Activated CD4-positive, alpha-beta T cell treated with anti-CD3 and anti-CD28 coated beads, Interleukin-2, amount 50 U/mL, for 4 hours (primary cell): ENCODE measurements around the gene MCIDAS.

Experiments used
- DNase-seq, 2 experiments: peaks; one replicate each; pipeline ENCODE4 v3.0.0-alpha.2; 2020

MCIDAS gene

DNA sequence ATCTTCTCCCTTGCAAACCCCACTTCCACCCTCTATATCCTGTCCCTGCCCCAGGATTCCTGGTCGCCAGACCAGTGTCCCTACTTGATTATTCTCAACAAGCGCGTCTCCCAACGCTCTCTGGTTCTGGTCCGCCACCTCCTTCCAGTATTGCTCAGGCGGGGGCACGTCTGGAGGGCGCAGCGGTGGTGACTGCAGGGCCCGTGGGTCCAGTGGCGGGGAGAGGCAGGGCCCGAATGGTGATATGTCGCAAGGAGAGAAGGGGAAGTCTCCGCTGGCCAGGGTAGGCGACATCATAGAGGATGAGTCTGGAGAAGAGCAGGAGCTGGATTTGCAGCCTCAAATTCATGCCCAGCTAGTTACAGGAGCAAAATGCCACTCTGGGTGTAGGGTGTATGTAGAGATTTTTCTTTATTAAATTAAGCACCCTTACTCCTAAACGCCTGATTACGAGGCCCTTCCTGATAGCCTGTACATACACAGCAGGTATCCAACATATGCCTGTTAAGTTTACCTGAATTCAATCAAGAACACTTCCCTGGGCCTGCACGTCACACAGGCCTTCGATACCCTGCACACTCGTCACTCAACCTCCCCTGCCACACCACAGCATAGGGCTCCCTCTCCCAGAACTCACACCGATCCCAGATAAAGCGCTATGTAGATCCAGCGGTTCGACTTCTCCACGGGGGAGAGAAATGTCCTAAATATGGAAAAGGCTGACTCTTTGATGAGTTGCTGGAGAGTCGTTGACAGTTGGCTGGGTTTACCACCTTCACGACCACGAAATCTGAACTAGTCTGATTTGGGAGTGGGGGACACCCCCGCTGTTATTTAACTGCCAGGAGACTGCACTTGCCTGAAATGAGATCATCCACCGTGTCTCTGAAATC is 4.8 kb downstream of the MCIDAS start:
- DNase-seq: no peak

DNA sequence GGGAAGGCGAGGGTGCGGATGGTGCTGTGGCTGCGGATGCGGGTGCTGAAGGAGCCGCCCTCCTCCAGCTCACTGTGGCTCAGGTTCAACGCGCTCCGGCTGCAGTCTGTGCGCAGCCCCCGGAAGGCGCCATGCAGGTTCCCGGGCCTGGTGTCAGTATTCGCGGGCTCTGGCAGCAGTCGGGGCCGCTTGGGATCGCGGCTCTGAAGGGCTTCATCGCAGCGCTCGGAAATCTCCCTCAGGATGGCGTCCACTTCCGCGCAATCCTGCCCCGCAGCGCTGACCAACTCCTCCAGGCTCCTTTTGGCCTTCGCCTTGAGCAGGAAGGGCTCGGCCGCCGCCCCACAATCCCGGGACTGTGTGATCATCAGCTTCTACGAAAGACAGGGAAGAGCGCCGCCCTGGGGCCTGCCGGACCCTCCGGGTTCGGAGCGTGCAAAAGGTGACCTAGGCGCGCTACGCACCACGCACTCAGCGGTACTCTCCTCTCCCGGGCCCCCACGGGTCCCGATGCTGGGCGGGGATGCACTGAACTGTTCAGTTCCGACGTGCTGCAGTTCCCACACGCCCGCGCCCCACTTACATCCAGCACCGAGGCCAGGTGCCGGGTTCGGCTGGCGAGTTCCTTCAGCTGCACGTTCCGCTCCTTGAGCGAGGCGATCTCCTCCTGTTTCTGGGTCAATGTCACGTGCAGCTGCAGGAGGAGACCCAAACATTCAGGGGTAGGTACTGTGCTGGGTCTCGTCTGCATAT is 6.5 kb downstream of the MCIDAS start:
- DNase-seq: no peak

DNA sequence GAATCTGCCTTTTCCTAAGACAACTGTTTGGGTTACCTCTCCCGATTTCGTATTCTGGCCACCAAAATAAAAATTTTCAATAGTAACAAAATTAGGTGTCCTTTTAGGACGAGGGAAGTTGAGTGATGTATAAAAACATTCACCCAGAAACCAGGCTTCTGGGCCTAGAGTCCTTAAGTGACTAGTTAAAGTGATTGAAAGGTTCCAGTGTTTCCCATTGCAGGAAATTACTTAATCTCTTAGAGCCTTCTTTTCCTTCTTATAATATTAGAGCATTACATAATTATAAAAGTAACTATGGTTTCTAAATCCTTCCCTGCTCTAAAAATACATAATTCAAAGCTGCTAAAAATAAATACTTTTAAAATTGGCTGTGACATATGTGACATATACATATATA is 7.3 kb downstream of the MCIDAS start:
- DNase-seq: no peak

DNA sequence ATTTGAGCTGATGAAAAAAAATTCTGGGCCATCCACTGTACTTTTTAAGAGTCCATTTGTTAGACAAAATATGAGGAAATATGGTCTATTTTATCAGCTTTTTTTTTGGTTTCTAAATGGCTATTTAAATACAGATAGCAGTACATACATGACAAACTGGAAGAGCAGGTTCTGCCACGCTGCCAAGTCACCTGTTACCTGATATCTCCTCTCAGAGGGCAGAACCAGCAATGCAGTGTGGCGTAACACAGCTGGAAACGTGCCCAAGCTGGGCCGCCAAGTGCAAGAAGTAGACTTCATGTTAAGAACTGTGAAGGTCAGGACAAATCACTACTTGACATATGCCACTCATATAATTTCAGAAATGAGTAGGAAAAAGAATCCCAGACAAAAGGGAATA is 8.1 kb downstream of the MCIDAS start:
- no peak for DNase-seq

DNA sequence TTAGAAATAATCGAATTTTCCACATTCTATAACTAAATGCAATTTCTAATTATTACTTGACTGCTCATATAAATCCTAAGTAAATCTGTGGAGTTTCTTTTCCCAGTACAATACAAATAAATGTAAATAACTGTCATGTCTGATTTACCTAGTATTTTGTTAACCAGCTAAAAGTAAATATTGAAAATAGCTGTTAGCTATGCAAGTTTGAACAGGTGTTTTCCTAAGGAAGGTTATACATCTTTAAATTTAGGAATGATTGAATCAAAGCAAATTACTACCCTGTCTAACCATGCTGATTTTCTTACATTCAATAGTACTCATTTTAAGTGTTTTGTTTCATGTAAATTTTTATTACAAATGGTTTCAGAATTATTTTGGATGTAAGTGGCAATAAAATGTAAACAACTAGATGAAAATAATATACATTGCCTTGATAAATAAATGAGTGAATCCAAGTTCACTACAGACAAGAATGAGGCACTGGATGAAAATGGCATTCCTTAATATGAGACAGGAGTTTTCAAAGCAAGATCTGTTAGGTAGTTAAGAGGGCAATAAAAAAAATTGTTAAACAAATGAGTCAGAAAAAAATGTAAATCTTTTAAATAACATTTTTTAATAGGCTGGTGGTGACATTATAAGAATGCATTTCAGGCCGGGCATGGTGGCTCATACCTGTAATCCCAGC is 15.8 kb downstream of the MCIDAS start:
- no peak for DNase-seq

DNA sequence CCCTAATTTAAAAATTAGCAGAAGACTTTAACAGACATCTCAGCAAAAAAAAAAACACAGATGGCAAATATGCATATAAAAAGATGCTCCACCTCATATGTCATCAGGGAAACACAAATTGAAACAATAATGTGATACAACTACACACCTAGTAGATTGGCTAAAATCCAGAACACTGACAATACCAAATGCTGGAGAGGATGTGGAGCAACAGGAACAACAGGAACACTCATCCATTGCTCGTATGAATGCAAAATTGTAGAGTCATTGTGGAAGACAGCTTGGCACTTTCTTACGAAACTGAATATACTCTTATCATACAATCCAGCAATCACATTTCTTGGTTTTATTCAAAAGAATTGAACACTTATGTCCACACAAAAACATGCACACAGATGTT is 22.1 kb downstream of the MCIDAS start:
- no peak for DNase-seq

DNA sequence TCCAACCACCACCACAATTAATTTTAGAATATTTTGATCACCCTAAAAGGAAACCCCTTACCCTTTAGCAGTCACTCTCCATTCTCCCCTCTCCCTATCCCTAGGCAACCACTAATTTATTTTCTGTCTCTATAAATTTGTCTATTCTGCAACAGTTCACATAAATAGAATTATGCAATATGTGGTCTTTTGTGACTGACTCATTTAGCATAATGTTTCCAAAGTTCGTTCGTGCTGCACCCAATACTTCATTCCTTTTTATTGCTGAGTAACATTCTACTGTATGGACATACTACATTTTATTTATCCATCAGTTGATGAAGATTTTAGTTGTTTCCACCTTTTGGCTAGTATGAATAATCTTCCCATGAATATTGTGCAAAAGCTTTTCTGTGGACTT is 36.0 kb downstream of the MCIDAS start:
- DNase-seq: no peak

DNA sequence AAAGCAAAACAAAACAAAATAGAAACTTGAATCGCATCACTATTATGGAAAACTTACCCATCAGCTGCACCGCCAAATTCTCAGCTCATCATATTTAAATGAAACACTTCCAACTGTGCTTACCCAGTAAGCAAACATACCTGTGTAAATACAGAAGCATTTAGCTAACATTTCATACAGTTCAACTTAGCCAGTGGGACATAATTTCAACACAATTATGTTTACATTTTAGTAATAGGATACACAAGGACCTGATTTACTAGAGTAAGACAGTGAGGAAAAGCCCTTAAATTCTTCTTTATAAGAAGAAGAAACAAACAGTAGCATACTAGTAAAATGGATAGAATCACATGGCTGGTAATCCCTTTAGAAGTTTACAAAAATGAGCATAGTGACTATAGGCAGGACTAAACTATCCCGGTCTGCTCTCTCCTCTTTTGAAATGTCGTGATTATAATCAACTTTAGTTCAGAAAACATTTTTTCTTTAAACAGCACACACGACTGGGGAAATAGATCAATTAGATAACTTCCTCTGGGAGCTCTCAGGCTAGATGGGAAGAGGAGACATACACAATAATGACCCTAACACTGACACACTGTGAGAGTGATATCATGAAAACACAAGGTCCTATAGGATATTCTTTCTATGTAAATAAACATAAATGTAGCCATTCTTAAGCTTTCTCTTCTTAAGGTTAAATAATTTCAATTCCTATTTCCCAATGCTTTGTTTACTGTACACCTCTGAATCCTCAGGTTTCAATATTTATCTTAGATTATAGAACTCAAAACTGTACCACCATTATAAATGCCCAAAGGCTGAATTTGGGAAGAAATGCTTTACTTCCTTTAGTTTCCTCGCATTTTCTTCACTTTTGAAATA is 38.2 kb downstream of the MCIDAS start:
- DNase-seq: no peak

DNA sequence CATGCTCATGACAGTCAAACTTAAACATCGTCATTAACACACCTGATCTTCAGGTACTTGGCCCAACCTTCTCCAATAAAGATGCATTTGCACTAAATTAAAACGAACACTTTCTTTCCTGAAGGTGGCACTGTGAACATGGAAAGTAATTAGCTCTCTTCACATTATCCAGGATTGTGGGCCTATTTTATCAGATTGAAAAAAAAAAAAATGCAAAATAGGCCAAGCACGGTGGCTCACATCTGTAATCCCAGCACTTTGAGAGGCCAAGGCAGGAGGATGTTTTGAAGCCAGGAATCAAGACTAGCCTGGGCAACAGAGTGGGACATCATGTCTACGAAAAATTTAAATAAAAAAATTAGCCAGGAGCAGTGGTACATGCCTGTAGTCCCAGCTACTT is 39.7 kb downstream of the MCIDAS start:
- DNase-seq: no peak

DNA sequence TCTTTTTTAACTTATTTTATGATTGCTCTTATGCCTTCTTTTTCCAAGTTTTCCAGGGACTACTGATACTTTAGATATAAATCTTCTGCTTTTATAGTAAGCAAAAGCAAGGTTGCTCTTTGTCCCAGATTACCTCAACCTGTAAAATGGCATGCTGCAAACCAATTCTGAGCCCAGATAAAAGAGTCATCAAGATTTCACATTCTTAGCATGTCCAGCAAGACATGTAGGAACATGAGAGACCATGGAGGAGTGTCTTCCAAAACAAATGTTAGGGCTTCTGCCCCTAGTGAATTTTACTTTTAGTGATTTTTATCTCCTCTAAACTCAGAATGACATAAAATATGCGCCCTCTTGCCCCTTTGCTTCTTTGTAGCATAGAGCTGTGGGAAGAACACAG is 47.1 kb downstream of the MCIDAS start:
- no peak for DNase-seq

DNA sequence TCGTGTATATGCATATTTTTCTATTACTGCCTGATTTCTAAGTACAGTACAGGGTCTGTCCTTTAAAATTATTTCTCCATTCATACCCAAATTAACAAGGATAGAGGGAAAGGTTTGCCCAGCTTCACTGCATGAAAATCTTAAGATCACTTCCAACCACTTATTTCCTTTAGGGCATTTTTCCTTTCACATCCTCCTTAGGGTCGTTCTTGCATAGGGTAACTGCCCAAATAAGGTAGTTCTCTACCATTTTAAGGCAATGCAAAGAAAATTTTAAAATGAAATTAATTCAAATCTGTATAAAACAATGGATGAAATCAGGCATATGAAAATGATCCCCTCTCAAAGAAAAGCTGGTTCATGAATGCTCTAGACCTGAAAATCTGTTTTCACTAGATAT is 50.0 kb downstream of the MCIDAS start:
- no peak for DNase-seq

DNA sequence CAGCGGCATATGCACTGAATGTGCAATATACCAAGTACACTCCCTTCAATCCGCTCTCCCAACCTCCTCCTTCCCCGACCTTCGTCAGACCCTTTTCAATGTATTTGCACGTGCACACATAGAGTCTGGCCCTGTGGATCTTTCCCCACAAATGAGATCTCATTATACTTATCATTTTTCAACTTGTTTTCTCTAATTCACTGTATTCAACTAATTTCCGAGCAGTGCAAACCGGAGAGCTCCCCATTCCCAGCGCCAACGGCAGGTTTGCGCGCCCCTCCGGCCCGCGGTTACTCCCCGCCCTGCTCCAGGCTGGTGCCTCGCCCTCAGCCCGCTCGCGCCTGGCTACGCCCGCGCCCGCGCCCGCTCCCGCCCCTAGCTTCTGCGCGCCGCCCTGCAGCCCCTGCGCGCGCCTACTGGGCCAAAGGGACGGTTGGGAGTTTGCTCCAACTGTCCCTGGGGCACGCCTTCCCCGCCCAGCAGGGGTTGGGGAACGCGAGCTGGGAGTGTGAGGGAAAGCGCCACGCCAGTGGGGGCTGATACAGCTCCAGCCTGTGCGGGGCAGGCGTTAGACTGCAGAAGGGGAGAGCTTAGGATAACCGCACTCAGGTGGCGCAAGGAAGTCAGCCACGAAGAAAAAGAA is 50.8 kb downstream of the MCIDAS start:
- DNase-seq: no peak

DNA sequence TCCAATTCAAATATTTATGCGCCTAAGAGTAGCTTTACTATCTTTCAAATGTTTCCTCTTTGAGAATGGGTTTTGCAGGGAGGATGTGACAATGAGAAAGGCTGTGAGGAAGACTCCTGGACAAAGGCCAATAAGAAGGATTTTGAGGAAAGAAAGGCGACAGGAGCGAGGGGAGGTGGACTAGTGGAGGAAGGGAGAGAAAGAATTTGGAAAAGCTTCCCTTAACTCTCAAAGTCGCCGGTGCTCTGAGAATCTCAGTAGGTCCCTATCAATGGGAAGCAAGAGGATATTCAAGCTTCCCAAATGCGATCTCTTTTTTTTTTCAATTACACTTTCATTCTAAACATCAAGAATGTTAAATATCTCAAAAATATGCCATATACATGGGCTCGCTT is 51.3 kb downstream of the MCIDAS start:
- no peak for DNase-seq

DNA sequence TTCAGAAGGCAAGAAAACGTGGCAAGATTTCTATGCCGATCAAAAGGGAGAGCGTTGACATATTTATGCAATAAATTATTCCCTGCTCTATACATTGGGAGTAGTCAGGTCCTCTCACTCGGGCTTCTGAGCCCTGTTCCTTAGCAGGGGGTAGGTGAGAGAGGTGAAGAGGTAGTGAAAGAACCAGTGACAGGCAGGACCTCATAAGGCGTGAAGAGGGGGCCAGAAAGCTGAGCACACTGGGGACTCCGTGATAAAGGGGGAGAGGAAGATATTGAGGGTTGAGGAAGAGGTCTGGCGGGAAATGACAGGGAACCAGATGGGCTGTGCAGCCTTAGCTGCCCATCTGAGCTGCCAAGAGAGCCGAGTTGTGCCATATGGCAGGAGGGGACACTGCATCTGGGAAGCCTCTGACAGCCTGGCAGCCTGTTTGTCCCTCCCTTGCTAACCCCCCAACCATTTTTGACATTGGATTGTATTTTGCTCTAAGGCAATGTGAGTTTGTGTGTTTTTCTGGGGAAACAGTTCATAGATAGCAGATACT is 53.4 kb downstream of the MCIDAS start:
- no peak for DNase-seq

DNA sequence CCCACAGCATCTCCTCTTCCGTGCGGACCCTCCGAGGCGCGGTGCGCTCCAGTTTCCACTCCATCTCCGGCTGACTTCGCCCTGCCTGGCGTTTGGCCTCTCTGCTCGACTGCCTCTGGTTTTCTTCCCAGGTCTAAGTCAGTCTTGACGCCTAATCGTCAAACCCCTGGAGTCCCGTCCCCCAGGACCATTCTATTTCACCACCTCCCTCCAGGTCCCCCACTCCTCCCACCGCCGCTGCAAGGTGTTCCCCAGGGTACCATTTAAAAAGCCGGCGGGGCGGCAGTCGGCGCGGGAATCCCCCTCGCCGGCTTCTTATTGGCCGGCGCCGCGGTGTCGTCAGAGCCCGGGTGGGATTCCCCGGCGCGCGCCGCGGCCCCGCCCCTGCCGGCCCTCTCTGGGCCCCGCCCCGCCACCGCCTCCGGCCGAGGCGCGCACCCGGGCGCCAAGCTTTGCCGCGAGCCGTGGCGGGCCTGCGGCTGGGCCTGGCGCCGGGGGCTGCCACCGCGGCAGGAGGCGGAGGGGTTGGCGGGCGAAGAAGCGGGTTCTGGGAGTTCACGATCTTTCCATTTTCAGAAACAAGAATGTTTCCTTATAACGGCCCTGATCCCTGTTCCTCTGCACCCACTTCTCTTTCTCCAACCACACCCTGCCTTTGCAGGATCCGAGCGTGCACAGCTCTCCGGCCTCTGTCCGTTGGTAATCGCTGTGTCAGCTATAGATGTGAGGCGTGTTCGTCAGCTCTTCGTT is 54.0 kb downstream of the MCIDAS start, which contains the start of gene CDC20B:
CDC20B (minus strand) TSS at position 241 of the 750 bp plus-strand sequence; CDS start at position 64, 177 bp downstream.
- peak; percentile 57 to 67 for DNase-seq

DNA sequence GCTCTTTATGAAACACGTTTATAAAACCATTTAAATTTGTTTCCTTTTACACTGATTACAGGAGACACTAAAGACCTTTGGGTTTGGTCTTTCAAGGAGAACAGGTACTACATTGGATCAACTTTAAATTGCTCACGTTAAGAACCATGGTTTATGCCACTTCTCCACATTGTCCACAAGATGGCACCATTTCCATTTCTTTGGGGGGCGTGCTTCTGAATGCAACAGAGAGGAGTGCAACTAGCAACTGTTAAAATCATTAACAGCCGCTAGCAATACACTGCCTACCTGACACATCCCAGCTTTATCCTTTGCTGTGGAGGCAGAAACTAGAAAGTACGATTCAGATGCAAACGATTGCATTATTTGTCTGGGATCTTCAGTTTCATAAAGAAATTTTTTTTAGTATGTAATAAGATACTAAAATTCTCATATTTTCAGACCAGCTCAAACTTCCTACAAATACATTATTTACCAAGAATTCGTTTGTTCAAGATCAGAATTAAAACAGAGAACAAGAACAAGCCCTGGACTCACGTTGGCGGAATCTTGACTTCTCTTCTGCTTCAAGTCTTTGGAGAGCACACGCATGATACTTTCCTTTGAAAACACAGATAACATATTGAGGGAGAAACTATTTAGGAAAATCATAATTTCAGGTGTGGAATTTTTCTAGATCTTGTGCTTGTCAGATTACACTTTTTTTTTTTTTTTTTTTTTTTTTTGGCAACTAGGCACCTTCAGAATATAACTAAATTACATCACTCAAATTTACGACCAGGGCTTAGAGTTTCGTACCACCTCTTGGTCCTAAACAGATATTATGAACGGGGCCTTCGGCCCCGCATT is 54.8 kb downstream of the MCIDAS start:
- peak; percentile 41 to 42 for DNase-seq

DNA sequence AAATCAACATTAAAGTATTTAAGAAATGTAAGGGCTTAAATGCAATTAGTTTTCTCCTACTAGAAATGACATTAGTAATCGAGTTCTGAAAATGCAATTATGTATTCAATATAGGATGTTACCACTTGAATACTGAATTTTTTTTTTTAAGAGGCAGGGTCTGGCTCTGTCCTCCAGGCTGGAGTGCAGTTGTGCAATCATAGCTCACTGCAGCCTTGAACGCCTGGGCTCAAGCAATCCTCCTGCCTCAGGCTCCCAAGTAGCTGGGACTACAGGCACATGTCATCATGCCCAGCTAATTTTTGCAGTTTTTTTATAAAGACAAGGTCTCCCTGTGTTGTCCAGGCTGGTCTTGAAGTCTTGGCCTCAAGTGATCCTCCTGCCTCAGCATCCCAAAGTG is 55.6 kb downstream of the MCIDAS start:
- DNase-seq: no peak
